HL-60 (cell line): Measurements from ENCODE around the gene FLNB.

ENCODE experiments used
- CTCF ChIP-seq: IDR thresholded peaks from one replicate; pipeline ENCODE4 v1.5.1; 2011; ENCODE audit warnings: low read length, control low read depth, inconsistent platforms; ENCODE audit not compliant: insufficient read depth
- POLR2AphosphoS5 ChIP-seq: IDR thresholded peaks from 2 replicates; pipeline ENCODE4 v1.6.1; 2012; ENCODE audit warnings: low read depth
- SPI1 ChIP-seq: IDR thresholded peaks from 2 replicates; pipeline ENCODE4 v1.6.1; 2012; ENCODE audit warnings: low read depth, mild to moderate bottlenecking, borderline replicate concordance

GRCh38 chr3:58003093-58003492, 5.1 kb upstream of the FLNB start:
- TF ChIP-seq CTCF (no peak), POLR2AphosphoS5 (no peak), SPI1 (no peak)
